Lower leg skin (tissue), 3 donors: Measurements from ENCODE around the gene BCL7A.

Experiments
- POLR2A ChIP-seq, 2 donors: fragments of 450-650 bp; IDR thresholded peaks; one replicate each; pipeline ENCODE4 v1.6.1; 2016 to 2017; ENCODE audit warnings: antibody characterized with exemption in 2 of 2, mild to moderate bottlenecking in 1 of 2, moderate library complexity in 1 of 2
- TF ChIP-seq, protein P1 (sequence below), 3 donors: fragments of 450-650 bp; IDR thresholded peaks; one replicate each; pipeline ENCODE4 v1.5.1; 2016; ENCODE audit warnings: antibody characterized with exemption in 3 of 3, mild to moderate bottlenecking in 3 of 3, moderate library complexity in 2 of 3

- TF ChIP-seq, protein P1, sequence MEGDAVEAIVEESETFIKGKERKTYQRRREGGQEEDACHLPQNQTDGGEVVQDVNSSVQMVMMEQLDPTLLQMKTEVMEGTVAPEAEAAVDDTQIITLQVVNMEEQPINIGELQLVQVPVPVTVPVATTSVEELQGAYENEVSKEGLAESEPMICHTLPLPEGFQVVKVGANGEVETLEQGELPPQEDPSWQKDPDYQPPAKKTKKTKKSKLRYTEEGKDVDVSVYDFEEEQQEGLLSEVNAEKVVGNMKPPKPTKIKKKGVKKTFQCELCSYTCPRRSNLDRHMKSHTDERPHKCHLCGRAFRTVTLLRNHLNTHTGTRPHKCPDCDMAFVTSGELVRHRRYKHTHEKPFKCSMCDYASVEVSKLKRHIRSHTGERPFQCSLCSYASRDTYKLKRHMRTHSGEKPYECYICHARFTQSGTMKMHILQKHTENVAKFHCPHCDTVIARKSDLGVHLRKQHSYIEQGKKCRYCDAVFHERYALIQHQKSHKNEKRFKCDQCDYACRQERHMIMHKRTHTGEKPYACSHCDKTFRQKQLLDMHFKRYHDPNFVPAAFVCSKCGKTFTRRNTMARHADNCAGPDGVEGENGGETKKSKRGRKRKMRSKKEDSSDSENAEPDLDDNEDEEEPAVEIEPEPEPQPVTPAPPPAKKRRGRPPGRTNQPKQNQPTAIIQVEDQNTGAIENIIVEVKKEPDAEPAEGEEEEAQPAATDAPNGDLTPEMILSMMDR (IDR thresholded peaks at IDR 0.05) = no peak
- TF ChIP-seq POLR2A (IDR thresholded peaks at IDR 0.05) = no peak
Measured at GRCh38 chr12:122086116-122086515, 64.4 kb downstream of the BCL7A start.
